Jurkat, Clone E6-1 (cell line): ENCODE data around the gene ZDHHC23.

Source experiments
- DNase-seq: peaks from one replicate; pipeline ENCODE4 v3.0.0-alpha.2; 2011; ENCODE audit warnings: low read depth, low spot score
- H3K4me3 ChIP-seq: 2 replicates; pipeline ENCODE4 v1.5.1; 2011; ENCODE audit warnings: mild to moderate bottlenecking, low read length, control low read depth, moderate library complexity

Gene ZDHHC23

DNA sequence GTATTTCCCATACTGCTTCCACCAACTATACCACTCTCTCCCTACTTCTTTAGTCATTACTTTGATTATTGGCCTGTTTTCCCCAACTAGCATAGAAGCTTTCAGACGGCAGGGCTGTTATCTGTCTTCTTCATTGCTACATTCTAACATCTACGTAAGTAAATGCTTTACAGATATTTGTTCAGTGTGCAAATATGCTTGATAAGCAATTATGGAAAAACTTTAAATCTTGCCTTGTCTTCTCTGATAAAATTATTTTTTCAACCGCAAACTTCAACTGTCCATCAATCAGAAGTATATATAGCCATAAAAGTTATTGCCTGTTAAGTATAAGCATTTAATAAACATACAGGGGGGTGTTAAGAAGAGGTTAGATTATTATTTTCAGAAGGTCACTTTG lies 35.7 kb downstream of the ZDHHC23 start:
- H3K4me3 ChIP-seq, result no peak overlapping the region
- DNase-seq, result no peak

GRCh38 chr3:113985541-113985940 lies 37.7 kb downstream of the ZDHHC23 start:
- peak; percentile 10 for DNase-seq
- no peak overlapping the region for H3K4me3 ChIP-seq

DNA sequence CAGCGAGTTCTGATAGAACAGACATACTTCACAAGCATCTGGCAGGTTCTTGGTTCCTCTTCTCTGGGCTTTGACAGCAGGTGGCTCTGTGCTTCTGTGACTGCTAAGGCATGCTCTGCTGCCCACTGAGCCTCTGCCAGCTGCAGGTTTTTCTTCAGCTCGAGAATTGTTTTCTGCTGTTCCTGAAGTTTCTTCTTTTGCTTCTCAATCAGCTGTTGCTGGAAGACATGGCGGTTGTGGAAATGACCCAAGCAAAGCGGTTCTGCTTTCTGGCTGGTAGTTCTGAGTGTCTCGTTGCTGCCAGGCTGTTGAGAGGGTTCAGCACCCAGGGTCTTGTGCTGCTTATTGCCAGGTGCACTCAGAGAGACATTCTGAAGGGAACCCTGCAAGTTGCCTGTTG lies 57.7 kb downstream of the ZDHHC23 start:
- no peak overlapping the region for H3K4me3 ChIP-seq
- no peak for DNase-seq

- no peak overlapping the region for H3K4me3 ChIP-seq
- DNase-seq, result no peak
Measured at GRCh38 chr3:114011059-114011797, 63.4 kb downstream of the ZDHHC23 start.
